SK-N-SH (cell line): ENCODE results near the gene OR6C1.

Experiments used
- ELF1 ChIP-seq: IDR thresholded peaks from 2 replicates; pipeline ENCODE4 v1.4.0; 2012
- EP300 ChIP-seq, 2 experiments: IDR thresholded peaks; 2 replicates each; pipeline versions ENCODE4 v1.4.0 to v1.6.1; 2012; ENCODE audit warnings: borderline replicate concordance in 1 of 2, low read depth in 1 of 2, low read length in 1 of 2
- FOSL2 ChIP-seq: IDR thresholded peaks from 2 replicates; pipeline ENCODE4 v1.4.0; 2012; ENCODE audit warnings: low read depth, mild to moderate bottlenecking, moderate library complexity, borderline replicate concordance
- GATA2 ChIP-seq: sonication (generic); formaldehyde crosslinking; IDR thresholded peaks from 2 replicates; pipeline ENCODE4 v1.5.0; 2020; ENCODE audit warnings: mild to moderate bottlenecking, missing genetic modification reagents
- JUND ChIP-seq: IDR thresholded peaks from 2 replicates; pipeline ENCODE4 v1.4.0; 2012
- NFIC ChIP-seq: IDR thresholded peaks from 2 replicates; pipeline ENCODE4 v1.4.0; 2012; ENCODE audit warnings: borderline replicate concordance
- NRF1 ChIP-seq: IDR thresholded peaks from 2 replicates; pipeline ENCODE4 v1.6.1; 2012; ENCODE audit warnings: low read depth, mild to moderate bottlenecking, low read length
- POLR2AphosphoS5 ChIP-seq: IDR thresholded peaks from 2 replicates; pipeline ENCODE4 v1.6.1; 2012; ENCODE audit warnings: low read depth, low read length
- RCOR1 ChIP-seq: fragments of 150-350 bp; IDR thresholded peaks from 2 replicates; pipeline ENCODE4 v1.6.1; 2017; ENCODE audit warnings: antibody characterized with exemption, low read length
- TCF12 ChIP-seq: IDR thresholded peaks from 2 replicates; pipeline ENCODE4 v1.4.0; 2012
- USF2 ChIP-seq: fragments of 150-350 bp; IDR thresholded peaks from 2 replicates; pipeline ENCODE4 v1.6.1; 2017; ENCODE audit warnings: antibody characterized with exemption, low read length, low read depth, borderline replicate concordance
- TF ChIP-seq, protein P1 (sequence below): fragments of 200-600 bp; sonication (generic); IDR thresholded peaks from 2 replicates; pipeline ENCODE4 v1.6.1; 2017; ENCODE audit warnings: antibody characterized with exemption, mild to moderate bottlenecking, moderate library complexity
- TF ChIP-seq, protein P2 (sequence below): IDR thresholded peaks from 2 replicates; pipeline ENCODE4; 2012

DNA sequence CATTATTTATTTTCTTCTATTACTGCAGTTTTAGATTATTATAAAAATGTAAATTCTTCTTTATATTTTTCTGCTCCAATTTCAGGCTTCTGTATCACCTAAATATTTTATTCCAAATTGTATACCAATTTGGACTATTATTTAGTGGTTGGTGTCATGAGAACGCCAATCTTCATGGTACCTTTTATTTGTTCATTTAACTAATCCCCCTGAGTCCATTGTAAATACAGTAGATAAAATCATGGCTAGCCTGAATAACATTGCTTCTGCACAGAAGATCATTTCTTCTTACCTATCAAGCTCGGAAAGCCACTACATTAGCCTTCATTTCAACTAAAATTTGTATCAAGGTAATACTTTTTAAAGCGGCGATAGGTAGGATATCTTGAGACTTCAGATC is 48.5 kb downstream of the OR6C1 start, which contains the start of gene OR6C75:
- TF ChIP-seq TCF12 = no peak
- no peak for TF ChIP-seq EP300 (IDR thresholded peaks at IDR 0.05; ENCODE audit: borderline replicate concordance in 1 of 2, low read depth in 1 of 2, low read length in 1 of 2)
- no peak for TF ChIP-seq POLR2AphosphoS5
- TF ChIP-seq, protein P1, sequence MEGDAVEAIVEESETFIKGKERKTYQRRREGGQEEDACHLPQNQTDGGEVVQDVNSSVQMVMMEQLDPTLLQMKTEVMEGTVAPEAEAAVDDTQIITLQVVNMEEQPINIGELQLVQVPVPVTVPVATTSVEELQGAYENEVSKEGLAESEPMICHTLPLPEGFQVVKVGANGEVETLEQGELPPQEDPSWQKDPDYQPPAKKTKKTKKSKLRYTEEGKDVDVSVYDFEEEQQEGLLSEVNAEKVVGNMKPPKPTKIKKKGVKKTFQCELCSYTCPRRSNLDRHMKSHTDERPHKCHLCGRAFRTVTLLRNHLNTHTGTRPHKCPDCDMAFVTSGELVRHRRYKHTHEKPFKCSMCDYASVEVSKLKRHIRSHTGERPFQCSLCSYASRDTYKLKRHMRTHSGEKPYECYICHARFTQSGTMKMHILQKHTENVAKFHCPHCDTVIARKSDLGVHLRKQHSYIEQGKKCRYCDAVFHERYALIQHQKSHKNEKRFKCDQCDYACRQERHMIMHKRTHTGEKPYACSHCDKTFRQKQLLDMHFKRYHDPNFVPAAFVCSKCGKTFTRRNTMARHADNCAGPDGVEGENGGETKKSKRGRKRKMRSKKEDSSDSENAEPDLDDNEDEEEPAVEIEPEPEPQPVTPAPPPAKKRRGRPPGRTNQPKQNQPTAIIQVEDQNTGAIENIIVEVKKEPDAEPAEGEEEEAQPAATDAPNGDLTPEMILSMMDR = no peak
- TF ChIP-seq NFIC = no peak
- TF ChIP-seq FOSL2 = no peak
- no peak for TF ChIP-seq JUND
- no peak for TF ChIP-seq NRF1
- no peak for TF ChIP-seq USF2
- TF ChIP-seq, protein P2, sequence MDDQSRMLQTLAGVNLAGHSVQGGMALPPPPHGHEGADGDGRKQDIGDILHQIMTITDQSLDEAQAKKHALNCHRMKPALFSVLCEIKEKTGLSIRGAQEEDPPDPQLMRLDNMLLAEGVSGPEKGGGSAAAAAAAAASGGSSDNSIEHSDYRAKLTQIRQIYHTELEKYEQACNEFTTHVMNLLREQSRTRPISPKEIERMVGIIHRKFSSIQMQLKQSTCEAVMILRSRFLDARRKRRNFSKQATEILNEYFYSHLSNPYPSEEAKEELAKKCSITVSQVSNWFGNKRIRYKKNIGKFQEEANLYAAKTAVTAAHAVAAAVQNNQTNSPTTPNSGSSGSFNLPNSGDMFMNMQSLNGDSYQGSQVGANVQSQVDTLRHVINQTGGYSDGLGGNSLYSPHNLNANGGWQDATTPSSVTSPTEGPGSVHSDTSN = no peak
- no peak for TF ChIP-seq RCOR1
- no peak for TF ChIP-seq ELF1
- no peak for TF ChIP-seq GATA2 (CRISPR knock-in tag)
